GM19240 (cell line): ENCODE measurements around the gene KRTAP10-4.
"Not testable (repeated sequence)": the region's sequence is repeated elsewhere in the genome, so short reads cannot be mapped to it uniquely, and the experiment has no call there.

ENCODE experiments used
- DNase-seq: peaks from one replicate; pipeline ENCODE4 v3.0.0; 2011; ENCODE audit warnings: low spot score; ENCODE audit not compliant: insufficient read length

The KRTAP10-4 gene

GRCh38 chr21:44557491-44558328 lies 15.8 kb upstream of the KRTAP10-4 start:
- no peak for DNase-seq

GRCh38 chr21:44558329-44558675 lies 15.2 kb upstream of the KRTAP10-4 start:
- DNase-seq = not testable (repeated sequence)

- DNase-seq = no peak
Measured at GRCh38 chr21:44558695-44559094, 14.8 kb upstream of the KRTAP10-4 start, which contains the start of gene KRTAP10-3. Gene KRTAP10-3 (minus strand): TSS chr21:44558795. CDS start chr21:44558715, 80 bp downstream.

DNA sequence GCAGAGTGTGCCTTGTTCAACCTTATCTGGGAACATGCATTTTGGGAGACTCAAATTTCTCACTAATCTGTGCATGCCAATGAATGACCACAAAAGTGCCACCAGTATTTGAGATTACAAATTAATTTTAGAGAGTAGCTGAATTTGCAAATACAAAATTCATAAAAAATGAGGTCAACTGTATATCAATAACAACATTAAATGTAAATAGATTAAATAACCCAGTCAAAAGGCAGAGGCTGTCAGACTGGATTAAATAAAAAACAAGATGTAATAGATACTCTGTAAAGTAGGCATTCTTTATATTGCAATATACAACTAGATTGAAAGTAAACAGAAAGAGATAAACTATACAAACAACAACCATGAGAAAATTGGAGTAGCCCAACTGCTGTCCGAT lies 9.4 kb upstream of the KRTAP10-4 start:
- DNase-seq = no peak

GRCh38 chr21:44564886-44565598 lies 8.5 kb upstream of the KRTAP10-4 start:
- no peak for DNase-seq

GRCh38 chr21:44566403-44566802 lies 7.1 kb upstream of the KRTAP10-4 start:
- no peak for DNase-seq

- DNase-seq = no peak
Measured at GRCh38 chr21:44567481-44568171, 5.9 kb upstream of the KRTAP10-4 start.

- DNase-seq = no peak
Measured at GRCh38 chr21:44568261-44568660, 5.3 kb upstream of the KRTAP10-4 start.

GRCh38 chr21:44568667-44569556 lies 4.6 kb upstream of the KRTAP10-4 start:
- no peak for DNase-seq

GRCh38 chr21:44569861-44570517 lies 3.5 kb upstream of the KRTAP10-4 start:
- DNase-seq = no peak

DNA sequence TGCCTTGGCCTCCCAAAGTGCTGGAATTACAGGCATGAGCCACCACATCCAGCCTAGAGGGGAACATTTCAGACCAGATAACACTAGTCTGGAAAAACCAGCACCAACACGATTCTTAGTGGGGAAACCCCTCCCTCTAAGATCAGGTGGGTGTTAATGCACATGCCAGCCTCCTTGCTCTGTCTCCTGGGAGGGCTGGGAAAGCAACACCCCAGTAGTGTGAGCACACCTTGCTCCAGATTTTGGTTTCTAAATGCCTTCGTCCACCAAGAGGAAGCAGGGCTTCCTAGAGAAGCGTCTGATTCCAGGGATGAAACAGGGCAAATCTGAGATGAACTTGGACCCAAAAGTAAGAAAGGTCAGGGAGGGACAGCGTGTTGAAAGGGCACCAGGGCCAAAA lies 2.2 kb upstream of the KRTAP10-4 start:
- no peak for DNase-seq

GRCh38 chr21:44571844-44572782 lies 1.4 kb upstream of the KRTAP10-4 start:
- no peak for DNase-seq

GRCh38 chr21:44572959-44573583 lies 458 bp upstream of the KRTAP10-4 start:
- no peak for DNase-seq

DNA sequence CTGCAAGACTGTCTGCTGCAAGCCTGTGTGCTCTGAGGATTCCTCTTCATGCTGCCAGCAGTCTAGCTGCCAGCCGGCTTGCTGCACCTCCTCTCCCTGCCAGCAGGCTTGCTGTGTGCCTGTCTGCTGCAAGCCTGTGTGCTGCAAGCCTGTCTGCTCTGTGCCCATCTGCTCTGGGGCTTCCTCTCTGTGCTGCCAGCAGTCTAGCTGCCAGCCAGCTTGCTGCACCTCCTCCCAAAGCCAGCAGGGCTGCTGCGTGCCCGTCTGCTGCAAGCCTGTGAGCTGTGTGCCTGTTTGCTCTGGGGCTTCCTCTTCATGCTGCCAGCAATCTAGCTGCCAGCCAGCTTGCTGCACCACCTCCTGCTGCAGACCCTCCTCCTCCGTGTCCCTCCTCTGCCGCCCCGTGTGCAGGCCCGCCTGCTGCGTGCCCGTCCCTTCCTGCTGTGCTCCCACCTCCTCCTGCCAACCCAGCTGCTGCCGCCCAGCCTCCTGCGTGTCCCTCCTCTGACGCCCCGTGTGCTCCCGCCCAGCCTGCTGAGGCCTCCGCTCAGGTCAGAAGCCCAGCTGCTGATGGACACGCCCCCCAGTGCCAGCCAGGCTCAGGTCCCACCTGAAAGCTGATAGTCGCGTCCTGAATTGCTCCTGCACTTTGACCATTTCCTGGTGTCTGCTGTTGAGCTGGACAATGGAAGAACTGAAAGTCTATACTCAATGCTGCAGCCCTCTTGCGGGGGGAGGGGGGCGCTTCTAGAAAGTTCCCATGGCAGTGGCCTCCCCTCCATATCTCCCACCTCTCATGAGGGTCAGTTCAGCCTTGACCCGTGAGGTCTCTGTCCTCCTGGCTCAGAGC lies 1.2 kb downstream of the KRTAP10-4 start:
- no peak for DNase-seq

DNA sequence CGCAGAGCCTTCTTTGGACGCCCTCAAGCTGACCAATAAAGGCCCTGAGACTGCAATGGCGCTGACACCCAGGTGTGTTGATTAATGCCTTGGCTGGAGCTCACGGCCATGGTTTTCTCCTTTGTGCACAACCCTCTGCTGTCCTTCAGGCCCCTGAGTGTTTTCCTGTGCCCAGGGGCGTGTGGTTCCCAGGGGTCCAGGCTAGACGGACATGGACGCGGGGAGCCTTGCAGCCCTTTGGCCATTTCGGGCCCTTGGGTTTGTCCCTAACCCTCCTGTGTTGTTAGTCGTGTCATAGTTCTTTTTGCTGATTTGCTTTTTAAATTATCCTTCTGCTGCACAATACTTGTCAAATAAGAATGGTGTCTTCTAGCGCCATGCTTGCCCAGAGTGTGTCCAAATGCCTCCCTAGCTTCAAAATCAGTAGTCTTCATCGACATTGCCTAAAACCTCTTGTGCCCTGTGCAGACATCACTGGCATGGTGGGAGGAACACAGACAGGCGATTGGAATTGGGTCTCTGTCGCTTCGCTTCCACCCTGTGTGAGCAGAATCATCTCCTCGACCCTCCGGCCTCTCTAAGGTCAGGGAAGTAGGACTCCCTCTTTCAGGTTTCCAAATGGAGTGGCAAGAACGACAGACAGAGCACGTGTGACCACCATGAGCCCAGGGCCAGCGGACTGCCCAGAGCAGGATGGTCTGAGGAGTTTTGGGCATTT lies 1.9 kb downstream of the KRTAP10-4 start:
- DNase-seq = no peak

- DNase-seq = no peak
Measured at GRCh38 chr21:44576025-44576420, 2.5 kb downstream of the KRTAP10-4 start.

DNA sequence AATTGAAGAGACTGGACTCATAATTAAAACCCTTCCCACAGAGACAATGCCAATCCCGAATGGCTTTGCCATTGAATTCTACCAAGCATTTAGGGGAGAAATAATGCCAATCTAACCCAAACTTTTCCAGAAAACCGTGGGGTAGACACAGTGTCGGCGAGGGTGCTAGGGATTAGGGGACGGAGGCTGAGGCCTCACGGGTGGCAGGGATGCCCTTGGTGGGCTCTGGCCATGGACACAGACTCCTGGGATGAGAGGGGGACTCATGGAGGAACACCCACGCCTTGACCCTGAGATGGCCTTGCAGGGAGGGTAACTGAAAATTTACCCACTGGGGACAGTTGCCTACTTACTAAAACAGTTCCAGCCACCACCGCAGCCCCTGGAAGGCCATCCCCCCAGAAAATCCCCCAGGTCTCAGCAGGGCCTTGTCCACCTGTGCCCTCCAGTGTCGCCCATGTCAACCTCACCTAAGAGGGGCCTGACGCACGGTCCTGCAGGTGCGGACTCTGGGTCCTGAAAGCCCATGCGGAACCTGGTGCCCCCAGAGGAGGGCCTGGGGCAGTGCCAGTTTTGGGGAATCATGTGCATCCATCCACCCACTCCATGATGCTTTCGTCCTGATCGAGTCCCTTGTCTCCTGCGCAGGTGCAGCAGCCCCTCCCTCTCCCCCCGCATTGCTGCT lies 5.0 kb downstream of the KRTAP10-4 start:
- no peak for DNase-seq
